Coronary artery (tissue), 2 donors: ENCODE measurements around the gene OR4K2.

Source experiments
- DNase-seq: peaks from one replicate; pipeline ENCODE4 v3.0.0-alpha.2; 2017; ENCODE audit warnings: low spot score
- H3K27ac ChIP-seq, 2 donors: fragments of 200-600 bp; sonication (generic); one replicate each; pipeline ENCODE4 v1.5.1; 2016 to 2019
- H3K4me3 ChIP-seq: fragments of 200-600 bp; sonication (generic); 2 replicates; pipeline ENCODE4 v1.5.1; 2016; ENCODE audit warnings: mild to moderate bottlenecking, moderate library complexity
- CTCF ChIP-seq: fragments of 200-600 bp; sonication (generic); IDR thresholded peaks from one replicate; pipeline ENCODE4 v1.5.1; 2019; ENCODE audit warnings: antibody characterized with exemption

The OR4K2 gene

GRCh38 chr14:19917955-19918518, 43.1 kb downstream of the OR4K2 start:
- H3K27ac ChIP-seq: no peak overlapping the region
- TF ChIP-seq CTCF: no peak
- DNase-seq: no peak
- no peak overlapping the region for H3K4me3 ChIP-seq

GRCh38 chr14:19918553-19919264, 43.8 kb downstream of the OR4K2 start:
- DNase-seq: no peak
- no peak for TF ChIP-seq CTCF
- H3K4me3 ChIP-seq: no peak overlapping the region
- H3K27ac ChIP-seq: no peak overlapping the region

- DNase-seq: no peak
- H3K27ac ChIP-seq: no peak within 1 kb of the TSS
- H3K4me3 ChIP-seq: no peak within 1 kb of the TSS
- no peak for TF ChIP-seq CTCF
Observed at GRCh38 chr14:19920021-19920657, 45.2 kb downstream of the OR4K2 start, which contains the start of gene OR4K5. TSS of gene OR4K5 (plus strand) at chr14:19920607. CDS start at chr14:19920607, 0 bp downstream.

- no peak within 1 kb of the TSS for H3K4me3 ChIP-seq
- no peak for TF ChIP-seq CTCF
- H3K27ac ChIP-seq: no peak within 1 kb of the TSS
- DNase-seq: no peak
Observed at GRCh38 chr14:19930617-19931016, 55.7 kb downstream of the OR4K2 start, which contains the start of gene OR4K1. TSS of gene OR4K1 (plus strand) at chr14:19930917. CDS start at chr14:19935667, 4,750 bp downstream.
